Dendritic cell treated with granulocyte-macrophage colony-stimulating factor and Interleukin-4, amounts not matched to agents 40 ng/mL and 50 ng/mL, for 4 days (primary cell): ENCODE results near the gene DAZAP1.

Experiments
- H3K27ac Mint-ChIP-seq: one replicate; pipeline ENCODE4 v1.8.0; 2022; ENCODE audit warnings: mild to moderate bottlenecking, mixed read lengths
- H3K27me3 Mint-ChIP-seq: one replicate; pipeline ENCODE4 v1.8.0; 2022; ENCODE audit warnings: mild to moderate bottlenecking, mixed read lengths
- H3K36me3 Mint-ChIP-seq: one replicate; pipeline ENCODE4 v1.8.0; 2022; ENCODE audit warnings: low read depth, mixed read lengths
- H3K4me1 Mint-ChIP-seq: one replicate; pipeline ENCODE4 v1.8.0; 2022; ENCODE audit warnings: low read depth, mixed read lengths
- H3K4me3 Mint-ChIP-seq: one replicate; pipeline ENCODE4 v1.8.0; 2022; ENCODE audit warnings: mild to moderate bottlenecking, moderate library complexity, mixed read lengths
- H3K9me3 Mint-ChIP-seq: one replicate; pipeline ENCODE4 v1.8.0; 2022; ENCODE audit warnings: mixed read lengths
- intact Hi-C: fragments of 100-400 bp; cut with micrococcal nuclease; formaldehyde crosslinking; loops from one replicate; pipeline ENCODE4 v1.15.0; 2022

Gene DAZAP1

GRCh38 chr19:1460033-1460995 is 52.9 kb downstream of the DAZAP1 start:
- intact Hi-C loops: no loop called here
- no peak overlapping the region for H3K27ac Mint-ChIP-seq
- H3K4me1 Mint-ChIP-seq: peaks cover 20% of the 10 kb centered on the region
- H3K36me3 Mint-ChIP-seq: peaks cover 7% of the 10 kb centered on the region
- H3K9me3 Mint-ChIP-seq: no peaks in the 10 kb centered on the region
- H3K27me3 Mint-ChIP-seq: peaks cover 51% of the 10 kb centered on the region
- H3K4me3 Mint-ChIP-seq: no peak overlapping the region

GRCh38 chr19:1461862-1462261 is 54.5 kb downstream of the DAZAP1 start:
- Mint-ChIP-seq H3K4me1 (peaks cover 12% of the 10 kb centered on the region), H3K4me3 (no peak overlapping the region), H3K27me3 (peaks cover 46% of the 10 kb centered on the region), H3K36me3 (peaks cover 7% of the 10 kb centered on the region), H3K9me3 (no peaks in the 10 kb centered on the region), H3K27ac (no peak overlapping the region)
- intact Hi-C loops: no loop called here

GRCh38 chr19:1465191-1466016 is 58.0 kb downstream of the DAZAP1 start:
- peaks cover 7% of the 10 kb centered on the region for H3K36me3 Mint-ChIP-seq
- H3K9me3 Mint-ChIP-seq: no peaks in the 10 kb centered on the region
- peaks cover 7% of the 10 kb centered on the region for H3K4me1 Mint-ChIP-seq
- no peak overlapping the region for H3K27ac Mint-ChIP-seq
- intact Hi-C loops: no loop called here
- peaks cover 39% of the 10 kb centered on the region for H3K27me3 Mint-ChIP-seq
- H3K4me3 Mint-ChIP-seq: no peak overlapping the region

GRCh38 chr19:1466018-1466460 is 58.7 kb downstream of the DAZAP1 start:
- H3K27ac Mint-ChIP-seq: no peak overlapping the region
- no peaks in the 10 kb centered on the region for H3K9me3 Mint-ChIP-seq
- H3K27me3 Mint-ChIP-seq: peaks cover 44% of the 10 kb centered on the region
- peaks cover 3% of the 10 kb centered on the region for H3K36me3 Mint-ChIP-seq
- no peak overlapping the region for H3K4me3 Mint-ChIP-seq
- intact Hi-C loops: no loop called here
- H3K4me1 Mint-ChIP-seq: peaks cover 8% of the 10 kb centered on the region

GRCh38 chr19:1466461-1467214 is 59.3 kb downstream of the DAZAP1 start:
- intact Hi-C loops: no loop called here
- H3K27me3 Mint-ChIP-seq: peaks cover 50% of the 10 kb centered on the region
- H3K9me3 Mint-ChIP-seq: no peaks in the 10 kb centered on the region

GRCh38 chr19:1467215-1467489 is 59.8 kb downstream of the DAZAP1 start:
- no peak overlapping the region for H3K4me3 Mint-ChIP-seq
- H3K9me3 Mint-ChIP-seq: no peaks in the 10 kb centered on the region
- no peaks in the 10 kb centered on the region for H3K36me3 Mint-ChIP-seq
- H3K27ac Mint-ChIP-seq: no peak overlapping the region
- intact Hi-C loops: no loop called here
- peaks cover 55% of the 10 kb centered on the region for H3K27me3 Mint-ChIP-seq
- peaks cover 20% of the 10 kb centered on the region for H3K4me1 Mint-ChIP-seq

More at GRCh38 chr19:1466461-1467214, 59.3 kb downstream of the DAZAP1 start:
- Mint-ChIP-seq H3K4me1 (peaks cover 14% of the 10 kb centered on the region), H3K27ac (no peak overlapping the region), H3K36me3 (no peaks in the 10 kb centered on the region), H3K4me3 (no peak overlapping the region)

- Mint-ChIP-seq H3K27ac (no peak overlapping the region), H3K4me3 (no peak overlapping the region), H3K36me3 (no peaks in the 10 kb centered on the region), H3K4me1 (peaks cover 25% of the 10 kb centered on the region), H3K27me3 (peaks cover 61% of the 10 kb centered on the region), H3K9me3 (no peaks in the 10 kb centered on the region)
- intact Hi-C loops: no loop called here
Measured at GRCh38 chr19:1467490-1468273, 60.3 kb downstream of the DAZAP1 start.

- H3K4me1 Mint-ChIP-seq: peaks cover 31% of the 10 kb centered on the region
Measured at GRCh38 chr19:1468274-1468820, 61.0 kb downstream of the DAZAP1 start.

GRCh38 chr19:1468821-1469254 is 61.5 kb downstream of the DAZAP1 start:
- H3K4me3 Mint-ChIP-seq: no peak overlapping the region
- intact Hi-C loops: no loop called here
- H3K4me1 Mint-ChIP-seq: peaks cover 35% of the 10 kb centered on the region
- H3K36me3 Mint-ChIP-seq: peaks cover 8% of the 10 kb centered on the region
- H3K27me3 Mint-ChIP-seq: peaks cover 71% of the 10 kb centered on the region
- H3K27ac Mint-ChIP-seq: no peak overlapping the region
- no peaks in the 10 kb centered on the region for H3K9me3 Mint-ChIP-seq

More at GRCh38 chr19:1468274-1468820, 61.0 kb downstream of the DAZAP1 start:
- Mint-ChIP-seq H3K27me3 (peaks cover 67% of the 10 kb centered on the region), H3K4me3 (no peak overlapping the region), H3K27ac (no peak overlapping the region), H3K9me3 (no peaks in the 10 kb centered on the region), H3K36me3 (peaks cover 3% of the 10 kb centered on the region)
- intact Hi-C loops: no loop called here

GRCh38 chr19:1469255-1470054 is 62.1 kb downstream of the DAZAP1 start:
- intact Hi-C loops: loop anchor here (5.0 kb wide), 1 partner anchor 43 kb away; the partner anchor contains the start of gene ADAMTSL5
- peaks cover 14% of the 10 kb centered on the region for H3K36me3 Mint-ChIP-seq
- peak overlapping the region; percentile 44 for H3K27ac Mint-ChIP-seq
- peaks cover 35% of the 10 kb centered on the region for H3K4me1 Mint-ChIP-seq
- H3K9me3 Mint-ChIP-seq: no peaks in the 10 kb centered on the region
- peak overlapping the region; percentile 75 for H3K4me3 Mint-ChIP-seq
- peaks cover 75% of the 10 kb centered on the region for H3K27me3 Mint-ChIP-seq

- Mint-ChIP-seq H3K9me3 (no peaks in the 10 kb centered on the region), H3K27me3 (peaks cover 74% of the 10 kb centered on the region), H3K36me3 (peaks cover 19% of the 10 kb centered on the region), H3K4me3 (peak overlapping the region; percentile 75), H3K4me1 (peaks cover 35% of the 10 kb centered on the region), H3K27ac (peak overlapping the region; percentile 44)
- intact Hi-C loops: loop anchor here (5.0 kb wide), 1 partner anchor 42 kb away; the partner anchor contains the start of gene ADAMTSL5
Measured at GRCh38 chr19:1470055-1470304, 62.6 kb downstream of the DAZAP1 start.

GRCh38 chr19:1470305-1471009 is 63.1 kb downstream of the DAZAP1 start:
- Mint-ChIP-seq H3K27ac (peak overlapping the region; percentile 44), H3K27me3 (peaks cover 75% of the 10 kb centered on the region), H3K4me3 (peak overlapping the region; percentile 75), H3K36me3 (peaks cover 24% of the 10 kb centered on the region), H3K4me1 (peaks cover 35% of the 10 kb centered on the region), H3K9me3 (no peaks in the 10 kb centered on the region)
- intact Hi-C loops: loop anchor here (5.0 kb wide), 1 partner anchor 42 kb away; the partner anchor contains the start of gene ADAMTSL5
